ENCODE measurements around the gene USF2.

USF2 gene

DNA sequence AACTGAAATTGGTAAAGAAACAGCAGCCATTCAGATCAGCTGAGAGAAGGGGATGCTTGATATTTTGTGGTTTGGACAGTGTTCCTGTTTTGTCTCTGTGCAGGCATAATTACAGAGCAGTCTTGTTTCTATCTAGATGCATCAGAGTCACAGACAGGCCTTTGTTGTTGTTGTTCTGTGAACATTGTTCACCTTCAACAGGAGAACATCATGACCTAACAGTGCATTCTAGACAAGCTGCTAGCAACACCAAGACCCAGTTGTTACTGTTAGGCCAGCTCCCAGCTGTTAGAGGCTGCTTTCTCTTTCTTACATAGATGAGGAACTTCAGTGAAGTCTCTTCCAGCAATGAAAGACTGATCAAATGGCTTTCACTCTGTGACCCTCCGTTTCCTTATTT, 28.4 kb upstream of the USF2 start:
- no peak for DNase-seq

DNA sequence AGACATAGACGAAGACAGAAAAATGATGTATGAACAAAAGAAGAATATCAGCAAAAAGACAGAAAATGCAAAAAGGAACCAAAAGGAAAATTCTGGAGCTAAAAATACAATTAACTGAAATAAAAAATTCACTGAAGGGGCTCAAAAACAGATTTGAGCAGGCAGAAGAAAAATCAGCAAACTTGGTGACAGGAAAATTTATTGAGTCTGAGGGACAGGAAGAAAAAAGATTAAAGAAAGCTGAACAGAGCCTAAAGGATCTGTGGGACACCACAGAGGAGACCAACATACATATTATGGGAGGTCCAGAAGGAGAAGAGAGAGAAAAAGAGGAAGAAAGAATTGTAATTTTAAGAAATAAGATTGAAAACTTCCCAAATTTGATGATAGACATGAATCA, 27.3 kb upstream of the USF2 start:
- no peak for DNase-seq

DNA sequence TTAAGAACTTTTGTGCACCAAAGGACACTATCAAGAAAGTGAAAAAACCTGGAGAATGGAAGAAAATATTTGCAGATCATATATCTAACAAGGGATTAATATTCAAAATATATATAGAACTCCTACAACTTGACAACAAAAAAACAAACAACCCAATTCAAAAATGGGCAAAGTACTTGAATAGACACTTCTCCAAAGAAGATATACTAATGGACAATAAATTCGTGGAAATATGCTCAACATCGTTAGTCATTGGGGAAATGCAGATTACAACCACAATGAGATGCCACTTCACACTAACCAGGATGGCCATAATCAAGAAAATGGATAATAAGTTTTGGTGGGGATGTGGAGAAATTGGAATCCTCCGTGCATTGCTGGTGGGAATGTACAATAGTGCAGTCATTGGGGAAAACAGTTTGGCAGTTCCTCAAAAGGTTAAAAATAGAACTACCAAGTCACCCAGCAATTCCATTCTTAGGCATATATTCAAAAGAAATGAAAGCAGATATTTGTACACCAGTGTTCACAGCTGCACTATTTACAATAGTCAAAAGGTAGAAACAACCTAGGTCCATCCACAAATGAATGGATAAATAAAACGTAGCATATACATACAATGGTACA, 22.2 kb upstream of the USF2 start:
- DNase-seq, result no peak

DNA sequence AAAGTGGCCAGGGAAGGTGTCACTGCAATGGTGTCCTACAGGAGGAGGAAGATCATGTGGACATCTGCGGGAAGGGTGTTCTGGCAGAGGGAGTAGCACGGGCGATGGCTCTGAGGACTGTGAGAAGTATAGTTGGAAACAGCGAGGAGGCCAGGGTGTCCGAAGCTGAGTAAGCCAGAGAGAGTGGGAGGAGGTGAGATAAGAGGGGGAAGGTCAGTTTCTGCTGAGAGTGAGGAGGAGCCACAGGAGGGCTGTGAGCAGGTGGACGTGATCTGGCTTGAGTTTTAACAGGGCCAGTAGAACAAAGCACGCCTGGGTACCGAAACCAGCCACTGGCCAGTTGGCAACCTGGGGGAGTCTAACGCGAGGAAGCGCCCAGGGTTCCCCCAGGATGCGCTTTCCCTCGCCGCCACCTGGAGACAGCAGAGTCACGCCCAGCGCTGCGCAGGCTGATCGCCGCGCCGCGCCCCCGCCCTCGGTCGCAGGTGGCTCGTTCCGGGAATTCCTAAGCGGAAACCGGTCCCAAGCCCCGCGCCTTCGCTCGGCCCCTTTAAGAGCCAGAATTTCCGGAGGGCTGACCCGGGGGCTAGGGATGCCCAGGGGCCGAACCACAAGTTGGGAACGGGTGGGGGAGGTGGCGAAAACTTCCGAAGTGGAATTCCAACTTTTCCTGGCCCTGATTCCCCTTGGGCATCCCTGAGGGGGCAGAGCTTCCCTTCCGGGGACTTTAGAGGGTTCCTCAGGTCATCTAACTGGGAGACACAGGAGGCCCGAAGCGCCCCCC, 21.0 kb upstream of the USF2 start:
- DNase-seq, result no peak

DNA sequence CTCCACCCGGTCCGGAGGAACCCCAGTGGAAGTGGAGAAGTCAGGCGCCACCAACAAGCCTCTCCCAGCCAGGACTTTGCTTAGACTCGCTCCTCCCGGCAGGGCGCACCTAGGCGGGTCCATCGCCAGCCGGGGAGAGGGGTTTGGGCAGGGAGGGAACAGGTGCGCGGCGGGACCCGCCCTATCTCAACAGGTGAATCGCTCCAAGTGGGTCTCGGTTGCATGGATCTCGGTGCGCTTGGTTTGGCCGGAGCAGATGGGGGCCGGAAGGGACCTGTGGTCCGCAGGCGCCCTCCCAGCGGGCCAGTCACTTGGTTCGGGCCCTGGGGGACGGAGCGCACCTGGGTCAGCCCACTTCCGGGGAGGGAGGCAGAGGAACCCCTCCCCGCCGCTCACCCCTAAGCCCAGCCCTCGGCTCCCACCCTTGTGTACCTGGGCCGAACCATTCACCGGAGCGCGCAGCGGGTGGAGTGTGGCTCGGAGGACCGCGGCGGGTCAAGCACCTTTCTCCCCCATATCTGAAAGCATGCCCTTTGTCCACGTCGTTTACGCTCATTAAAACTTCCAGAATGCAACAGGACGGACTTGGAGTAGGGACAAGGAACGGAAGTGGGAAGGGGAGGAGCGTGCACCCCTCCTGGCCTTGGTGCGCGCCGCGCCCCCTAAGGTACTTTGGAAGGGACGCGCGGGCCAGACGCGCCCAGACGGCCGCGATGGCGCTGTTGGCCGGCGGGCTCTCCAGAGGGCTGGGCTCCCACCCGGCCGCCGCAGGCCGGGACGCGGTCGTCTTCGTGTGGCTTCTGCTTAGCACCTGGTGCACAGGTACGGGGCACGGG, 20.2 kb upstream of the USF2 start, which contains the start of gene LSR:
TSS of gene LSR (plus strand) at position 693 of the 836 bp plus-strand sequence. CDS start at position 714, 21 bp downstream.
- no peak for DNase-seq

DNA sequence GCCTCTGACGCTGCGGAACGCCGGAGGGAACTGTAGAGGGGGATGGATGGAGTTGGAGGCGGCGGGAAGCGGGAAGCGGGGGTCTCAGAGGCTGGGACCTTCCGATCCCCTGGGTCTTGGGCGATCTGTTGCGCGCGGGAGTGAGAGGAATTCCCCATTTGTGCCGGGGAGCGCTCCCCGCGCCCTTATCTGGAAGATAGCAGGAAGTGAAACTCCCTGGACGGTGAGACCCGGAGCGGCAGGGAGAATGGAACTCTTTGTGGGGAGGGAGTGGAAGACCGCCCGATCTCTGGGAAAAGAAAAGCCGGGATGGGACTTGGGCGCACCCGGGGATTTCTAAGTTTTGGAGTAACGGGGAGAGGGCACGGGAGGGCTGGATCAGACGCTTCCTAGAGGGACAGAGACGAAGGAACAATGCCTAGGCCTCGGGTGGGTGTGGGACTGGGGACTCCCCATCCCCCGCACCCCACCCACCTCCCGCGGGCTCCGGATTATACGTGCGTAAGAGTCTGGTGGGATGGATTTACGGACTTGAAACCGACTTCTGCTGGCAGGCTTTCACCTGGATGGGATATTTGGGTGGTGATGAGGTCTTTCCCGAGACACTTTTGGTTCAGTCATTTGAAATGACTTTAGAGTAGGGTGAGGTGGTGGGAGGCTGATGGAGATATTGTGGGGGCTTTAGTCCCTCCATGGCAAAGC, 19.5 kb upstream of the USF2 start:
- no peak for DNase-seq

DNA sequence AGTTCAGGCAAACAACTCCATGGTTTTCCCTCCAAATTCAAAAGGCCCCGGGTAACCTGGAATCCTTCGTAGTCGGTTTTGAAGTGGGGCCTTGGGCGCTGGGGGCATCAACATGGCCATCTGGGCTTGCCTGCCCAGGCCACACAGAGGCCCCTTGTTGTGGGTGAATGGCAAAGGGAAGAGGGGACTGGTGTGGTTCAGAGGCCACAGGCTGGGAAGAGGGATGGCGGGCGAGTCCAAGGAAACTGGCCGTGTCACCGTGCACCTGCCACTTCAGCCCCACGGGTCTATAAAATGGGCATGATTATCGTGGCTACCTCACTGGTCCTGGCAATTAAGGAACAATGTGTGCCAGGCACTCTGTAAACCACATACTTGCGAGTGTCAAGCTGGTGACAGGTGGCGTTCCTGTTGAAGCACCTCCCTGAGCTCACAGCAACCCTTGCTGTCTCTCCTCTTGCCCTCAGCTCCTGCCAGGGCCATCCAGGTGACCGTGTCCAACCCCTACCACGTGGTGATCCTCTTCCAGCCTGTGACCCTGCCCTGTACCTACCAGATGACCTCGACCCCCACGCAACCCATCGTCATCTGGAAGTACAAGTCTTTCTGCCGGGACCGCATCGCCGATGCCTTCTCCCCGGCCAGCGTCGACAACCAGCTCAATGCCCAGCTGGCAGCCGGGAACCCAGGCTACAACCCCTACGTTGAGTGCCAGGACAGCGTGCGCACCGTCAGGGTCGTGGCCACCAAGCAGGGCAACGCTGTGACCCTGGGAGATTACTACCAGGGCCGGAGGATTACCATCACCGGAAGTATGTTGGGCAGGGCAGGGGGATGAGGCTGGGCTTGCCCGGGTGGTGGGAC, 18.7 kb upstream of the USF2 start:
- no peak for DNase-seq

DNA sequence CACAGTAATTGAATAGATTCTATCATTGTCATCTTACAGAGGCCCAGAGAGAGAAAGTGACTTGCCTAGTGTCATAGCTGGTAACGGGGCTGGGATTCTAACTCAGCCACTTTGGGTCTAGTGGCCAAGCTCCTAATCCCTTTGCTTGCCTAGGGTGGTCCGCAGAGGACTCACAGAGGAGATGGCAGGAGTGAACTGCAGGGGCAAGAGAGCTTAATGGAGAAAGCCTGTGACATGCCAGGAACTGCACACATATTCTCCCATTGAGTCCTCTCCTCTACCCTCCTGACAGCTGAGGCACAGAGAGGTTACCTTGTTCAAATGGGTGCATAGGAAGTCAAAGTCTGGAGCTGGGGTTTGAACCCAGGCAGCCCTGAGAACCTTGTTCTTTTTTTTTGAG, 17.3 kb upstream of the USF2 start:
- DNase-seq, result no peak

DNA sequence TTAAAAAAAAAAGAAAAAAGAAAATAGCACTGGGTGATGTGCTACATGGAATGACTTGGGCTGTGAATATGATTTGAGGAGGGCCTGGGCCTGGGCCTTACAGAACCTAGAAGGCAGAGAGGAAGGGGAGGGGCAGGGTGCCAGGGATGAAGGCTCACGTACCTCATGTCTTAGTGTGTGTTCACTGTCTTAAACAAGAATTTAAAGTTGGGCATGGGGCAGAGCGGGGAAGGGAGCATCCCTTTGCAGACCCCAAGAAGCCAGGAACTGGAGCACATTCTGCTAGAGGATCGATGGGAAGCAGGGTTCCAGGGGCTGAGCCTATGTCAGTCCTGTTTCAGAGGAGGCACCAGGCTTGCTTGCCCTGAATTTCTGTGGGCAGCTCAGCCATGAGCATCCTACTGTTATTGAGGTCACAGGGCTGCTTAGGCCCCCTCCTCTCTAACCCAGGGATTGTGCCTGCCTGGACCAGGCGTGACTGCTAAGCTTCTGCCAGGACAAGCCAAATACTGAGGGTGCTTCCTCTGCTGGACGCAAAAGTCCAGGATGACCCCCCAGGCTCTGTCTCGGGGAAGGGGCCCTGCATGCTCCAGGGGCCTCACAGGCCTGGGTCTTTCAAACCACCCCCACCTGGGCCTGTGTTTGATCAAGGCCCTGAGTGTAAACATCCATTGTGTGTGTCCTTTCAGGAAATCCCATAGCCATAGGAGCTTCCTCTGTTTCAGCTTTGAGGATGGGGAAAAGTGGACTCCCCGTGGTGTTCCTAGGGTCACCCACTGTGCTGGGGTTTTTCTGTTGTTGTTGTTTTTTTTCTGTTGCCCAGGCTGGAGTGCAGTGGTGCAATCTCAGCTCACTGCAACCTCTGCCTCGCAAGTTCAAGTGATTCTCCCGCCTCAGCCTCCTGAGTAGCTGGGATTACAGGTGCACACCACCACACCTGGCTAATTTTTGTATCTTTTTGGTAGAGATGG, 15.2 kb upstream of the USF2 start:
- no peak for DNase-seq

DNA sequence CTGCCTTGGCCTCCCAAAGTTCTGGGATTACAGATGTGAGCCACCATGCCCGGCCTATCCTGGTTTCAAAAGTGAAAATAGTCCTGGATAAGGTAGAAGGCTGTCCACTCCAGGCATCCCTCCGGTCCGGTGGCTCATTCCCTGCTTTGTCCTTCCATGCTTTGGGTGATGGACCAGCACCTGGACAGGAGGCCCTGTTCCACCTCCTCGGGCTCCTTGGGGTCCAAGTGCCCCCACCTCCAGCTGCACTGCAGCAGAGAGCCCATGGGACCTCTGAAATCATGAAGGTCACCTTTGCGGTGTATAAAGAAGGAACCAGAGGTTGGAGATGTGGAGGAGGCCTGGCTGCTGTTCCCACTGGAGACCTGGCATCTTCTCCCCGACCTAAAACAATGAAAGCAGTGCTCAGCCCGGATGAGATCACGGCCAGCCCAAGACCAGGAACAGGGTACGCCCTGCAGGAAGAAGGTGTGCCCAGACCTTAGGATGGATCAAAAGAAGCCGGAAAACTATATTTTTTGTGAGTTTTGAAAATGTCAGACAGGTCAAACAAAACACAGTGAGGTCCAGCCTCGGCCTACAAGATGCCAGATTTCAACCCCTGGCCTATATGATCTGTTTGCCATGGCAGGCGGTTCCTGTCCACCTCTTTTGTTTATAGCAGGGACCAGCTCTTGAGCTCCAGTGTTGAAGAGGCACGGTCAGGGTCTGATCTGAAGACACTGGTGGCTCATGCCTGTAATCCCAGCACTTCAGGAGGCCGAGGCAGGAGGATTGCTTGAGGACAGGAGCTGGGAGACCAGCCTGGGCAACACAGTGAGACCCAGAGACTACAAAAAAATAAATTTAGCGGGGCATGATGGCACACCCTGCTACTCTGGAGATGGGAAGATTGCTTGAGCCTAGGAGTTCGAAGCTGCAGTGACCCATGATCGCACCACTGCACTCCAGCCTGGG, 14.1 kb upstream of the USF2 start:
- no peak for DNase-seq

DNA sequence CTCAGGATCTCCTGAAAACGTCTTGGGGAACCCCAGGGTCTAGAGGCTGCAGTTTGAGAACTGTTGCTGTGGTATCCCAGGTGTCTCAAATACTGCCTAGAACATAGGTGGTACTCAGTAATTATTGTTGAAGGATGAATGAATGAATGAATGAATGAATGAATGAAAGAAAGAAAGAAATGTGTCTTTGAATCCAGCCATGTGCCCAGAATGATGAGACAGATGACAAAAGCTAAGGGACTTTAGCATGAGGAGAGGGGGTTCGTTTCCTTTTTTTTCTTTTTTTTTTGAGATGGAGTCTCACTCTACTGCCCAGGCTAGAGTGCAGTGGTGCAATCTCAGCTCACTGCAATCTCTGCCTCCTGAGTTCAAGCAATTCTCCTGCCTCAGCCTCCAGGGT, 12.2 kb upstream of the USF2 start:
- no peak for DNase-seq

DNA sequence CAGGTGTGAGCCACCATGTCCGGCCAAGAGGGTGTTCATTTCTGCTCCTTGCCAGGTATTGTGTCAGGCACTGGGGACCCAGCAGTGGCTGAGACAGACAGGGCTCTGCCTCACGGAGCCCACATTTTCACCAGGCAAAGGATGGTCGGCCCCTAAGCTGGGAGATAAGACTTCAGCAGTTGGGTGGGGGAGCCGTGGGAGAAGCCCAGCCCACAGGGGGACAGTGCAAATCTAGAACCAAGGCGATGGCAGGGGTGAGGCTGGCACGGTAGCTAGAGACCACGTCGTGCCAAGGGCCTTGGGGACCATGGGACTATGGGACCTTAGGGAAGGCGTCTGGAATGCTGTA, 11.7 kb upstream of the USF2 start:
- DNase-seq, result no peak

DNA sequence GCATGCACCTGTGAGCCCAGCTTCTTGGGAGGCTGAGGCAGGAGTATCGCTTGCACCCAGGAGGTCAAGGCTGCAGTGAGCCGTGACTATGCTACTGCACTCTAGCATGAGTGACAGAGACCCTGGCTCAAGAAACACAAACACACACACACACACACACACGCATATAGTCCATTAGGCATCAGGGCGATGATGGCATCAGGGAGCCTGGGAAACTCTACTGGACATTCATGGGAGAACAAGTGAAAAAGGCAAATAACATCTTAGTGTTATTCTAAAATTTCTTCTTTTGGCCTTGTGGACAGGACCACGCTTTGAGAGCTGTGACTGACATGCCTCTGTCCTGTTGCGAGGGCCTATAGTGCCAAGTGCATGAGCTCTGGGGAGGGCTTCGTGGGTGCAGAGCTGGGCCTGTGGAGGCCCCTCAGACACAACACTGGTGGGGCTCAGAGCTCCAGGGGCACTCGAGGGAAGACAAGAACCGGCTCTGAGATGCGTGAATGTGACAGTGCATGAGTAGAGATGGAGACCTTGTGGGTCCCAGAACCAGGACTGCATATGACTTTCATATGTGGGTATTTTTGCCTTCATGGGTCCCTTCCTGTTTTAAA, 8.0 kb upstream of the USF2 start:
- no peak for DNase-seq

DNA sequence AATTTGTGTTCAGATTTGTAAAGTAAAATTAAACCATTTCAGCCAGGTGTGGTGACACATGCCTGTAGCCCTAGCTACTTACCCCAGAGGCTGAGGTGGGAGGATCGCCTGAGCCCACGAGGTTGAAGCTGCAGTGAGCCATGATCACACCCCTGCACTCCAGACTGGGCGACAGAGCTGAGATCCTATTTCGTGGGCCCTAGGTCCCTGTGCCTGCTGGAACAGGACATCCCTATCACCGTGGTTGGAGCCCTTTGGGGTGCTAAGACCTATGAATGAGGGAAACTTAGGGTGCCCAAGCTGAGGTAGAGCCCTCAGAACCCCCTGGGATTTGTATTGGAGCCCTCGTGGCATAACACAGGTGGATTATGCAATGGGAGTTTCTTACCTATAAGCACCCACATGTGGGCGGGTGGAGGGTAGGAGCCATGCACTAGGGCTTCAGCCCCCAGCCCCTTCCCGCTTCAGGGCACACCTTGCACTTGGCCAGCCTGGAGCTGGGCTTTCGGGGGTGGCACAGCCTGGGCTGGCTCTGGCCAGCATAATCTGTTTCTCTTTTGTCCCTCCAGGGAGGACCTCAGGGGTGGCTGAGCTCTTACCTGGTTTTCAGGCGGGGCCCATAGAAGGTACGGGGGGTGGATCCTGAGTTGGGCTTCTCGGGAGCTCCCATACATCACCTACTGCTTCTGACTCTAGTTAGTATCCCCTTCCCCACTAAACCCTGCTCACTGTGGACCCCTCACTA, 7.2 kb upstream of the USF2 start:
- DNase-seq, result no peak

DNA sequence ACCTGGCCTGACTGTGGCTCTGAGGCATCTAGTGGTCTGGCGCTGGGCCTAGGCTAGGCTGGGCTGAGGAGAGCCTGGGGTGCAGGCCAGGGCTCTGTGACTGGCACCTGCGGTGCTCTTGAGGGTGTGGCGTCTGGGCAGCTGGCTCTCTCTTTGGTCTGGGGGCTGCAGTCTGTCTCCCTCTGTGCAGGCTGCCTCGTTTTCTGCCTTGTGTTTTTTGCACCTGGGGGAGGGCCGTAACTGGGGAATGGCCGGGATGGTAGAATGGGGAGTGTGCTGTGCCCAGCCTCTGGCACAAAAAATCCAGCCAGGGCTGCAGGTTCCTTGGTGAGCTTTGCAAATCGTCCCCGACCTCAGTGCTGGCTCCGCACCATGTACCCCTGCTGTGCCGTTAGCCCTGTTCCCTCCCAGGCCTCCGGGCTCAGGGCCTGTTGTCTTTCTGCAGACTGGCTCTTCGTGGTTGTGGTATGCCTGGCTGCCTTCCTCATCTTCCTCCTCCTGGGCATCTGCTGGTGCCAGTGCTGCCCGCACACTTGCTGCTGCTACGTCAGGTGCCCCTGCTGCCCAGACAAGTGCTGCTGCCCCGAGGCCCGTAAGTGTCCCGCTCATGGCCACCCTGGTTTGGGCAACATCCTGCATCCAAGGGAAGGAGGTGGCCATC, 6.5 kb upstream of the USF2 start:
- peak in 1 of 56 donors; percentile 32 for DNase-seq
